H1 (cell line): Measurements from ENCODE around the gene UFSP2.

Experiments used
- CHD2 ChIP-seq: IDR thresholded peaks from 2 replicates; pipeline ENCODE4 v1.6.1; 2012; ENCODE audit warnings: low read length, improper control_type of control experiment
- CTCF ChIP-seq, 3 experiments: IDR thresholded peaks; 1 replicate in 2 of 3; 2 replicates in 1 of 3; pipeline versions ENCODE4 v1.5.1 to v1.6.1; 2011; ENCODE audit warnings: low read length in 3 of 3, mild to moderate bottlenecking in 3 of 3, inconsistent platforms in 2 of 3, low read depth in 1 of 3, moderate library complexity in 1 of 3; ENCODE audit not compliant: insufficient read depth in 1 of 3; ENCODE audit errors: control extremely low read depth in 1 of 3
- EZH2 ChIP-seq: fragments of 200-600 bp; sonication (generic); IDR thresholded peaks from 2 replicates; pipeline ENCODE4 v1.7.1; 2012; ENCODE audit warnings: low read depth, mild to moderate bottlenecking, moderate library complexity, low read length, inconsistent platforms; ENCODE audit not compliant: severe bottlenecking
- GTF2F1 ChIP-seq: IDR thresholded peaks from 2 replicates; pipeline ENCODE4 v1.6.1; 2012; ENCODE audit warnings: low read depth, low read length, improper control_type of control experiment, borderline replicate concordance
- POLR2A ChIP-seq, 2 experiments: IDR thresholded peaks; 1 replicate in 1 of 2; 2 replicates in 1 of 2; pipeline ENCODE4 v1.6.1; 2011; ENCODE audit warnings: low read depth in 2 of 2, low read length in 2 of 2, mild to moderate bottlenecking in 2 of 2; ENCODE audit errors: control extremely low read depth in 1 of 2

- TF ChIP-seq CTCF (IDR thresholded peaks at IDR 0.05; ENCODE audit: control extremely low read depth in 1 of 3, insufficient read depth in 1 of 3, low read depth in 1 of 3, low read length in 3 of 3) = no peak
- no peak for TF ChIP-seq CHD2
- TF ChIP-seq EZH2 = no peak
- no peak for TF ChIP-seq GTF2F1
- TF ChIP-seq POLR2A (IDR thresholded peaks at IDR 0.05; ENCODE audit: control extremely low read depth in 1 of 2, low read depth in 2 of 2, low read length in 2 of 2) = no peak
These were observed 45.4 kb downstream of the UFSP2 start for GRCh38 chr4:185380320-185380719.
